ENCODE data around the gene ITGAD. TPM values are rescaled to one million over a fixed set of nuclear protein-coding genes. Genes with fewer than 3 reads are reported as not detected.
"Not testable (repeated sequence)": the region's sequence is repeated elsewhere in the genome, so short reads cannot be mapped to it uniquely, and the experiment has no call there.

The ITGAD gene
- total and polyA plus RNA-seq, 2 of the 4 experiments (the other 2 are of a cell fraction), result not detected

- DNase-seq; H2BK20ac ChIP-seq (ENCODE audit: low read depth, low read length); H4K91ac ChIP-seq (ENCODE audit: insufficient read depth, low read depth, low read length); H3K4ac ChIP-seq (ENCODE audit: low read depth, low read length); H2BK120ac ChIP-seq (ENCODE audit: low read depth, low read length); H3K9me3 ChIP-seq (ENCODE audit: control insufficient read depth, insufficient read depth, low read length); H3K4me1 ChIP-seq (ENCODE audit: control insufficient read depth, insufficient read depth, low read length); ATAC-seq (ENCODE audit: low read depth); H3K9me1 ChIP-seq (ENCODE audit: insufficient read depth, low read length); H4K20me1 ChIP-seq (ENCODE audit: insufficient read depth, low read length); H3K9ac ChIP-seq (ENCODE audit: low read depth, low read length); H2BK15ac ChIP-seq (ENCODE audit: low read depth, low read length); H3K36me3 ChIP-seq (ENCODE audit: control insufficient read depth, insufficient read depth, low read length); H3K23ac ChIP-seq (ENCODE audit: low read depth, low read length); H3K4me2 ChIP-seq (ENCODE audit: low read depth, low read length); H2AK5ac ChIP-seq (ENCODE audit: low read depth, low read length); H3K27me3 ChIP-seq (ENCODE audit: control insufficient read depth, insufficient read depth, low read length); H3K27ac ChIP-seq (ENCODE audit: insufficient read depth, low read length); H3K18ac ChIP-seq (ENCODE audit: low read depth, low read length); H4K5ac ChIP-seq (ENCODE audit: low read depth, low read length); POLR2A ChIA-PET (ENCODE audit: unreplicated experiment); H2AK9ac ChIP-seq (replicated peaks; ENCODE audit: low read depth, low read length, poor library complexity); H3K79me1 ChIP-seq (ENCODE audit: low read depth in 1 of 2, low read length in 2 of 2); H3K56ac ChIP-seq (ENCODE audit: extremely low read depth, insufficient read depth, low read length); H2AFZ ChIP-seq (replicated peaks; ENCODE audit: low read length, poor library complexity); H4K8ac ChIP-seq (ENCODE audit: low read depth in 2 of 2, low read length in 2 of 2); H3K4me3 ChIP-seq (ENCODE audit: insufficient read depth, low read depth, low read length); dilution Hi-C loops (cut with HindIII; ENCODE audit: low sequenced_read_pairs, unreplicated experiment); H2BK5ac ChIP-seq (ENCODE audit: low read depth, low read length, poor library complexity, severe bottlenecking); BruUV-seq (replicated peaks); H3K14ac ChIP-seq (replicated peaks; ENCODE audit: low read depth, low read length): not testable (repeated sequence)
- CTCF ChIA-PET, result interaction anchor here (0.7 kb wide), 1 partner anchor 432 kb away, joined by 3 read pairs; no protein-coding TSS in a partner anchor
- WGBS, 2 experiments (ENCODE audit: extremely low coverage in 2 of 2, insufficient read length in 1 of 2), result no CpG with 5 or more reads among the region's 6 CpGs
- in situ Hi-C loops (cut with MboI; ENCODE audit: low sequenced_read_pairs) (loop anchor here (10.0 kb wide), 2 partner anchors 59 to 451 kb away; partner anchors contain the start of gene RUSF1), intact Hi-C loops (cut with micrococcal nuclease) (loop anchor here (10.0 kb wide), 2 partner anchors 59 to 61 kb away; partner anchors contain the start of gene RUSF1)
Measured at GRCh38 chr16:31445931-31446330, 52.8 kb downstream of the ITGAD start.
